ENCODE data around the gene NTN3. TPM values are rescaled to one million over a fixed set of nuclear protein-coding genes. Genes with fewer than 3 reads are reported as not detected.
"Not testable (repeated sequence)": the region's sequence is repeated elsewhere in the genome, so short reads cannot be mapped to it uniquely, and the experiment has no call there.

Gene NTN3
- total RNA-seq, 6 donors from 2014 or later: not detected

DNA sequence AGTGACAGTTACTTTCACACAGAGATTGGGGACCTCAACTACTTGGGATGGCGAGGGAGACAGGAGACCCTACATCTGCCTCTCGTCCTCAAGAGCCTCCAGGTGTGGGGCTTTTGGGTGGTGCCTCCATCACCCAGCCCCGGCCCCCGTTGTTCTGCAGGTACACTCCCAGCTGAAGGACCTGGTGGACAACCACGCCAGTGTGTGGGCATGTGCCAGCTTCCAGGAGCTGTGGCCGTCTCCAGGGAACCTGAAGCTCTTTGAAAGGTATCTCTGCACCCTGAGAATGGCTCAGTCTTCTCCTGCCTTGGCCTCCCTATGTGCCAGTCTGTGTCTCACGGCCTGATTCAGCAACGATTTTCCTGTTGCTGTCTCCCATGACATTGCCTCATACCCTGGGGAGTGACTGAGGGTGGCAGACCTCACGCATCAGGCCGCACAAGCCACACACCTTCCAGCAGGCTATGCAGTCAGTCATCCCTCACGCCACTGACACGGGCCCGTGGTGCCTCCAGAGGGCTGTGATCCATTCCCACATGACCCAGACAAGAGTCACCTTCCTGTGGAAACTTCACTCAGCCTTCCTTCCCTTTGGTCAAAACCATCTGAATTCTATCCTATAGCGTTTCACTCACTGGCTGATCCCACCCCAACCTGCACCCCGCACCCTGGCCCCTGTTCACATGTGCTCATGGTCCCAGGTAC is 38.1 kb upstream of the NTN3 start:
- DNase-seq (no peak), ATAC-seq (ENCODE audit: low FRiP score in 2 of 2) (no peak)
- H3K27ac ChIP-seq: no peak overlapping the region
- no peak overlapping the region for H3K4me3 ChIP-seq
- H3K9me3 ChIP-seq: no peaks in the 10 kb centered on the region
- TF ChIP-seq, protein P1, sequence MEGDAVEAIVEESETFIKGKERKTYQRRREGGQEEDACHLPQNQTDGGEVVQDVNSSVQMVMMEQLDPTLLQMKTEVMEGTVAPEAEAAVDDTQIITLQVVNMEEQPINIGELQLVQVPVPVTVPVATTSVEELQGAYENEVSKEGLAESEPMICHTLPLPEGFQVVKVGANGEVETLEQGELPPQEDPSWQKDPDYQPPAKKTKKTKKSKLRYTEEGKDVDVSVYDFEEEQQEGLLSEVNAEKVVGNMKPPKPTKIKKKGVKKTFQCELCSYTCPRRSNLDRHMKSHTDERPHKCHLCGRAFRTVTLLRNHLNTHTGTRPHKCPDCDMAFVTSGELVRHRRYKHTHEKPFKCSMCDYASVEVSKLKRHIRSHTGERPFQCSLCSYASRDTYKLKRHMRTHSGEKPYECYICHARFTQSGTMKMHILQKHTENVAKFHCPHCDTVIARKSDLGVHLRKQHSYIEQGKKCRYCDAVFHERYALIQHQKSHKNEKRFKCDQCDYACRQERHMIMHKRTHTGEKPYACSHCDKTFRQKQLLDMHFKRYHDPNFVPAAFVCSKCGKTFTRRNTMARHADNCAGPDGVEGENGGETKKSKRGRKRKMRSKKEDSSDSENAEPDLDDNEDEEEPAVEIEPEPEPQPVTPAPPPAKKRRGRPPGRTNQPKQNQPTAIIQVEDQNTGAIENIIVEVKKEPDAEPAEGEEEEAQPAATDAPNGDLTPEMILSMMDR (IDR thresholded peaks at IDR 0.05): no peak
- TF ChIP-seq EP300 (IDR thresholded peaks at IDR 0.05) (no peak), POLR2AphosphoS5 (IDR thresholded peaks at IDR 0.05) (no peak)
- H3K27me3 ChIP-seq: no peaks in the 10 kb centered on the region
- WGBS, 2 donors: 93 to 95% methylated on average over 12 to 15 of the region's 15 CpGs
- H3K36me3 ChIP-seq: peaks cover 0 to 22% (median 13%) of the 10 kb centered on the region in 4 donors
- peaks cover 7 to 22% (median 17%) of the 10 kb centered on the region in 4 donors for H3K4me1 ChIP-seq

DNA sequence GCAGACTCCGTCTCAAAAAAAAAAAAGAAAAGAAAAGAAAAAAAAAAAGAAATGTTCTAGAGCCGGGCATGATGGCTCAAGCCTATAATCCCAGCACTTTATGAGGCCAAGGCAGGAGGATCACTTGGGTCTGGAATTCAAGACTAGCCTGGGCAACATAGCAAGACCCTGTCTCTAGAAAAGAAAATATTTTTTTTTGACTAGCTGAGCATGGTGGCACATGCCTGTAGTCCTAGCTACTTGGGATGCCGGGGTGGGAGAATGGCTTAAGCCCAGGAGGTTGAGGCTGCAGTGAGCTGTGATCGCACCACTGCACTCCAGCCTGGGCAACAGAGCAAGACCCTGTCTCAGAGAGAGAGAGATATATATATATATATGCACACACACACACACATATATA is 35.9 kb upstream of the NTN3 start:
- not testable (repeated sequence) for H3K27ac ChIP-seq; ATAC-seq (ENCODE audit: low FRiP score in 2 of 2); DNase-seq; H3K9me3 ChIP-seq; H3K4me3 ChIP-seq; H3K27me3 ChIP-seq; H3K4me1 ChIP-seq
- 85 to 89% methylated on average over 2 to 4 of the region's 4 CpGs for WGBS, 2 donors
- H3K36me3 ChIP-seq: peaks cover 0 to 35% (median 16%) of the 10 kb centered on the region in 4 donors

DNA sequence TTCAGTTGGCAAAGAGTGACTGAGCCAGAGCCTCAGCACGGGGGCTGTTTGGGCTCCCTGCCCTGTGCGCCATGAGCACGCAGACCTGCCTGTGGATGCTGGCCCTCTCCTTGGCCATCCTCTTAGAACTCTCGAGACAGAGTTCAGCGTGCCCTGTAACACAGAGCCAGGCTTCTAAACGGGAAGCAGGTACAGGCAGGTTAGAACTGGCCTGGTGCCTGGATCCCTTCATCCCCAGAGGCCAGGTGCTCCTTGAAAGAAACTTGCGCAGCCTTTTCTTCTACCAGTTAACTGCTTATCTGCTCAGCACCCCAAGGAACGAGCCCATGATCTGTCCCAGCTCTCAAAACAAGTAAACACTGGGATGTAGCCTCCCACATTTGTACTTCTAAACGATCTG is 35.0 kb upstream of the NTN3 start:
- WGBS, 2 donors: 93 to 96% methylated on average over 3 to 9 of the region's 9 CpGs
- no peak for ATAC-seq (ENCODE audit: low FRiP score in 2 of 2)
- peaks cover 0 to 35% (median 16%) of the 10 kb centered on the region in 4 donors for H3K36me3 ChIP-seq
- no peak overlapping the region for H3K27ac ChIP-seq
- no peak overlapping the region for H3K4me3 ChIP-seq
- TF ChIP-seq EP300 (IDR thresholded peaks at IDR 0.05): no peak
- no peak for TF ChIP-seq POLR2A (IDR thresholded peaks at IDR 0.05)
- TF ChIP-seq POLR2AphosphoS5 (IDR thresholded peaks at IDR 0.05): no peak
- TF ChIP-seq, protein P1 (IDR thresholded peaks at IDR 0.05): no peak
- no peaks in the 10 kb centered on the region for H3K9me3 ChIP-seq
- no peak for DNase-seq
- no peaks in the 10 kb centered on the region for H3K4me1 ChIP-seq
- no peaks in the 10 kb centered on the region for H3K27me3 ChIP-seq

GRCh38 chr16:2437032-2437790 is 33.9 kb upstream of the NTN3 start:
- H3K4me3 ChIP-seq: no peak overlapping the region
- no peak for DNase-seq
- no peaks in the 10 kb centered on the region for H3K27me3 ChIP-seq
- ATAC-seq (ENCODE audit: low FRiP score in 2 of 2): no peak
- H3K36me3 ChIP-seq: peaks cover 0 to 35% (median 13%) of the 10 kb centered on the region in 4 donors
- 94 to 99% methylated on average over 20 to 24 of the region's 24 CpGs for WGBS, 2 donors
- TF ChIP-seq POLR2A (IDR thresholded peaks at IDR 0.05) (no peak), EP300 (IDR thresholded peaks at IDR 0.05) (no peak), POLR2AphosphoS5 (IDR thresholded peaks at IDR 0.05) (no peak)
- TF ChIP-seq, protein P1 (IDR thresholded peaks at IDR 0.05): no peak
- no peak overlapping the region for H3K27ac ChIP-seq
- H3K4me1 ChIP-seq: no peaks in the 10 kb centered on the region
- H3K9me3 ChIP-seq: no peaks in the 10 kb centered on the region

GRCh38 chr16:2438121-2438520 is 33.0 kb upstream of the NTN3 start:
- Histone ChIP-seq H3K4me3 (no peak overlapping the region), H3K9me3 (no peaks in the 10 kb centered on the region), H3K27me3 (no peaks in the 10 kb centered on the region), H3K36me3 (peaks cover 0 to 30% (median 8%) of the 10 kb centered on the region in 4 donors), H3K27ac (no peak overlapping the region), H3K4me1 (no peaks in the 10 kb centered on the region)
- no peak for TF ChIP-seq EP300 (IDR thresholded peaks at IDR 0.05)
- no peak for TF ChIP-seq POLR2A (IDR thresholded peaks at IDR 0.05)
- TF ChIP-seq, protein P1 (IDR thresholded peaks at IDR 0.05): no peak
- no peak for TF ChIP-seq POLR2AphosphoS5 (IDR thresholded peaks at IDR 0.05)
- ATAC-seq (ENCODE audit: low FRiP score in 2 of 2): no peak
- WGBS, 2 donors: 96 to 98% methylated on average over 14 of the region's 14 CpGs
- no peak for DNase-seq
